Cerebellar nuclear complex (tissue), 1 donor: ENCODE measurements around the gene ERAL1.
"Not testable (repeated sequence)": the region's sequence is repeated elsewhere in the genome, so short reads cannot be mapped to it uniquely, and the experiment has no call there.

ENCODE experiments used
- DNase-seq, 2 experiments: peaks; one replicate each; lab custom pipeline; 2025; lab: John Stamatoyannopoulos, UW

Gene ERAL1

GRCh38 chr17:28854457-28855335 lies at the start of gene ERAL1:
TSS of gene ERAL1 (plus strand) at chr17:28855016. CDS start at chr17:28855035, 19 bp downstream.
- peak; percentile 60 to 78 for DNase-seq

GRCh38 chr17:28807925-28808634 lies 46.7 kb upstream of the ERAL1 start:
- no peak for DNase-seq

- DNase-seq, result no peak
Observed at GRCh38 chr17:28810437-28810836, 44.4 kb upstream of the ERAL1 start.

GRCh38 chr17:28811651-28812090 lies 43.1 kb upstream of the ERAL1 start:
- DNase-seq, result peak in 1 of 2 experiments; percentile 10

DNA sequence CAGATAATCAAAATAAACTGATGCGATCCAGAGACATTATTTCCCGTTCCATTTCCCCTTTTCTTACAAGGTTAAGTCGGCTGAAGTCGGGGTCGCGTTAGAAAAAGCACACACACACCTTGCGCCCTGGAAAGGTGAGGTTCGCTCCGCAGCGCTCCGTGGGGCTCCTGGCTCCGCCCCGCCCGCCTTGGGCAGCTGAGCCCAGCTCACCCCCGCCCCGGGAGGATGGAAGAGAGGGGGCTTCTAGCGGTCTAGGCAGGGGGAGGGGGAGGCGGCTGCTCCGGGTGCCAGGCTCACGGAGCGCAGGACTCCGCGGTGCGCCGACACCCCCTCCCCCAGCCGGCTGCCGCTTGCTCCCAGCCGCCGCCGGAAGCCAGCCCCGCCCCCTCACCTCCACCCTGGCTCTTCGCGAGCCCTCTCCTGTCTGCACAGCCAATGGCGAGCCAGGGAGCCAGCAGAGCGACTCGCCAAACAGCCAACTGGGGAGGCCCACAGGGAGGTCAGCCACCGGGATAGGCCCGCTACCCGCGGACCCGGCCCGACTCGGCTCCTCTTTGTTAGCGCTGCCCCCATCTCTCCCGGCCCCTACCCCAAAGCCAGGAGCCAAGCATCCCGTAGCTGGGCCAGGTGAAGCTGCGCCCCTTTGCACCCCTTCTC lies 42.6 kb upstream of the ERAL1 start:
- DNase-seq, result peak; percentile 80 to 95

DNA sequence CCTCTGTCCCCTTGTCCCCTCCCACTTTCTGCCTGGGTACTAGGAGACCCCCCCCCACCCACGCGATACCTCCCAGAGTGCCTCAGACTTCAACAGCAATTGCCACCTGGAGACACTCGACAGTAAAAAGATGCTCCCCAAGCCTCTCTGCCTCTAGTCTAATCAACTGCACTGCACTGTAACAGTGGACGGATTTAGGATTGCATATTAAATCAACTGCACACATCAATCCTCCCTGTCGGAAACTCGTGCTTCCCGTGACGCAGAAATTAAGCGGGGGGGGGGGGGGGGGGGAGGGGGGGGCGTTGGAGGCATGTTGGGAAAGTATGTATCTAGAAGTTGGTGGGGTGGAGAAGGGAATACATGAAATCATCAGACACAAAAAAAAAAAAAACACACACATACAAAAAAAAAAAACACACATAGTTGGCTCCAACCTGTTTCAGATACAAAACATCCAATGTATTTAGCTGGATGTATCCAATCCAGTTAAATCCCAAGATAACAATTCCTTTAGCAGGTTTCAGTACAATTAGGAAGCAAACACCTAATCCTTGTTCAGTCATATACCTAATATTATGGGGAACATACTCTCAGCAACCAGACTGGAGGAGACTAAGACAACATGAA lies 42.0 kb upstream of the ERAL1 start:
- no peak for DNase-seq

DNA sequence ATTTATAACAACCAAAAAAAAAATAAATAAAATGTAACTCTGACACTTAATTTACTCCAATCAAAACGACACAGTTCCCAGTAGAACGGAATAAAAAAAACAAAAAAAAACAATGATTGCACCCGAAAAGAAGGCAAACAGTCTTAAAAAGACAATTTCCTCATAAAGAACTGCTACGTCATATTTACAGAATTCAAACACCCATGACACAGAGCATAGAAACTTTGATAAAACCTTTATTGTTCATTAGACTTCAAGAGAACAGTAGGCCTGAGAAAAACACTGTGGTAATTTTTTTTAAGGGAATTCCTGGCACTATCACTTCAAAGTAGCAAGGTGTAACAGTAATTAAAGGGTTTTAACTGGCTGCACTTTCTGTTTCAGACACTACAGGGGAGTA lies 38.3 kb upstream of the ERAL1 start:
- no peak for DNase-seq

DNA sequence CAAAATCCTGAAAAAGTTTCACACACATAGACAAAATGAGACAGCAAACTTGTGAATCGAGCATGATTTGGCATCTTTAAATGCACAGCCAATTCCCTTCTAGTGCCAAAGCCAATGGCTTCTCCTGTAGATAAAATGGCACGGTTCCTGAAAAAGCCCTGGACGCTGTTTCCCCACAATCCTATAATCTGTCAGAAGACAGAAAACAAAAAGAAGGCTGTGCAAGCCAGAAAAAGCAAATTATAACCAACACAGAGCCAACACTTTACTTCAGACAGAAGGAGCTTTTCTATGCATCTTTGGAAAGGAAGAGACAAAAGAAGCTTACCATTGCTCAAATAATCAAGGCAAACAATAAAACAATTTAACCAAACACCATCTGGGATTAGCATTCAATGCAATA lies 36.0 kb upstream of the ERAL1 start:
- no peak for DNase-seq

DNA sequence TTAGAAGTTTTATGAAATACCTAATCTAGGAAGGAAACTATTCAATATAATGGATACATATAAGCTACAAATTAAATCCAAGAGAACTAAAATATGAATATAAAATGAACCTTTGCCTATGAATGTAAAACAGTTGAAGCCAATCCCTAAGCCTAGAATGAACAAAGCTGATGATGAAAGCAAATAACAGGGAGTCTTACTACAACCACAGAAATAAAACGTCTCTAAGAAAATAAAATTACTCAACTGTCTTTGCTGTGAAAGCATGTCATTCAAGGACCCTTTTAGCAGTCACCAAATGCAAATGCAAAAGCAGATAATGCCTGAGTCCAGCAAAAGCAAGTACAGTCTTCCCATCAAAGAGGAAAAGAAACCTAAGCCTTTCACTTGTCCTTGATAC lies 35.2 kb upstream of the ERAL1 start:
- no peak for DNase-seq

- DNase-seq, result no peak
Observed at GRCh38 chr17:28827672-28828071, 27.1 kb upstream of the ERAL1 start.

GRCh38 chr17:28828294-28829040 lies 26.3 kb upstream of the ERAL1 start:
- DNase-seq, result no peak

DNA sequence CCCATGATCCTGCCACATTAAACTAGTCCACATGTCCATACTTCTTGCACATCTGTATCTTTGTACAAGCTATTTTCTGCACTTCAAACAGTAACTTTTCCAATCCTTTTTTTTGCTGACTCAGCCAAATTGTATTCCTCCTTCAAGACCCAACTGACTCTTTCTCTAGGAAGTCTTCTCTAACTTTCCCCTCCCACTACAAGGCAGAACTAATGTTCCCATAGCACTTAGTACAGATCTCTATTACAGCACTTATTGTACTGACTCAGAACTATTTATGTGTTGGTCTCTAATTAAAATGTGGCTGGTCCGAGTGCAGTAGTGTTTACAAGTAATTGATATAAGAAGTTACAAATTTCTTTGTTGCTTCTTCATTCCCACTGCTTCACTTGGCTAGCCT lies 20.4 kb upstream of the ERAL1 start:
- no peak for DNase-seq

- DNase-seq, result not testable (repeated sequence)
Observed at GRCh38 chr17:28836541-28836940, 18.3 kb upstream of the ERAL1 start.

DNA sequence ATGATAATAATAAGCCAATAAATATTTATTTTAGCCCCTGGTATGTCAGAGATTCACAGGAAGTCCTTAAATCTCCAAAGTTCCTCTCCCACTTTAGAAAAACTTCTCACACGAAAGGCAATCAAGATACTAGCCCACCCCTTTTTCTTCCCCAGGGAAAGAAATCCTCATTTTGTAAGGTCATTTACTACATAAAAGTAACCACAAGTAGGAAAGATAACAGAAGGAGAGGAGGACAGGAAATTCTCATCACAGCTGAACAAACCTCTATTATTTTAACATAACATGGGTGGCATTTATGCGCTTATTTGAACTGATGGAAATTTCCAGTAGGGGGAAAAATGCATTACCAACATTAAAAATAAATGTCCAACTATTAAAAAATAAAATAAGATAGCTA lies 15.6 kb upstream of the ERAL1 start:
- no peak for DNase-seq

DNA sequence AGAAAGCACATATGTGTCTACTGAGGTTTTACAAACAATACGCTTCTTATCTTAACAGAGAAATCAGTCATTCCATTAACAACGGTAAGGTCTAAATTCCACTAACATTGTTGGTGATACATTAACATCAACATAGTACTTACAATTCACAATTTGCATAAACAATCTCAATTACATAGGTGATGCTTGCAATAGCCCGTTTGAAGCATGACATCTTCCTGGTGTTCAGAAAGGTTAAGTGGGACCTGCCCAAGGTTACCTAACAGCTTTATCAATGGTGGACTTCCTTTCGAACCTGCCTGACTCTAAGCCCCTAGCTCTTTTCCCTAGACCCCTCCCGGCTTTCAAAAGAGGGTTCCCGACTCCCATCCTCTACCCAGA lies 12.9 kb upstream of the ERAL1 start:
- DNase-seq, result no peak

DNA sequence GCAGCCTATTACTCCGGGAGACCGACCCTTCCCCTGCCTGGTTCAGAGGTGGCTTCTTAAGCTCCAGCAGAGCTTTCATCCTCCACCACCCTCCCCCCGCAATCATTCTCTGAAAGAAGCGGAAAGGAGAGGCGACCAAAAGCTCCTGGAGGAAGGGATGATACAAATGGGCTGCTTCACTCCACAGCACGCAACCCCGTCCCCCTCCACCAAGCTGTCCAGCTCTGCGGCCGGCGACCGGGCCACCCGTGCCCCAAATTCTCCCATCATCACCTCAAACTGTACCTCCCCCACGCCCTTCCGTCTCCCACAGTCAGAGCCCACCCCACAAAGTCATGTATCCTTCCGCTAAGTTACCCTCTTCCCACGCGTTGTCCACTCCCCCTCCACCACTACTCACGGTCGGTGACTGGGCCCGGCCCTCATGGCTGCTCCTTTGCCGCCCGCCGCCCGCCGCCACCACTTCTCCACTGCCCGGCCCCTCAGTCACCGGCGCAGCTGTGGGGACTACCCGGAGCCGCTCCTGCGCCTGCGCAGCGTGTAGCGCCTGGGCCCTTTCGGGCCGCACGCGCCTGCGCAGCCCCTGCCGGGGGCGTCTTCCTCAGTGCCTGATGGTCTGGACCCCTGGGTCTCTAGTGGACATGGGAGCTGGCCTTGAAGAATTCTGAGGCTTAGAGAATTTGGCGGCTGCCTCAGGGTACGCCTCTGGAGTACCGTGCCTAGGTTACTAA lies 12.4 kb upstream of the ERAL1 start, which contains the start of gene FAM222B:
TSS of gene FAM222B (minus strand) at position 509 of the 731 bp plus-strand sequence. CDS start 76,123 bp downstream, outside the sequence.
- DNase-seq, result peak in 1 of 2 experiments; percentile 37

- DNase-seq, result no peak
Observed at GRCh38 chr17:28843816-28844148, 11.0 kb upstream of the ERAL1 start.

DNA sequence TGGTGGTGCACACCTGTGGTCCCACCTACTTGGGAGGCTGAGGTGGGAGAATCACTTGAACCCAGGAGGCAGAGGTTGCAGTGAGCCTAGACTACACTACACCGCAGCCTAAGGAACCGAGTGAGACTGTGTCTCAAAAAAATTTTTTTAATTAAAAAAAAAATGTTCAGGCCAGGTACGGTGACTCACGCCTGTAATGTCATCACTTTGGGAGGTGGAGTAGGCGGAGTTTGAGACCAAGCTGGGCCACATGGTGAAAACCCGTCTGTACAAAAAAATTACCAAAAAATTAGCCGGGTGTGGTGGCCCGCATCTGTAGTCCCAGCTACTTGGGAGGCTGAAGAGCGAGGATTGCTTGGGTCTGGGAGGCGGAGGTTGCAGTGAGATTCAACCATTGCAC lies 8.6 kb upstream of the ERAL1 start:
- no peak for DNase-seq

DNA sequence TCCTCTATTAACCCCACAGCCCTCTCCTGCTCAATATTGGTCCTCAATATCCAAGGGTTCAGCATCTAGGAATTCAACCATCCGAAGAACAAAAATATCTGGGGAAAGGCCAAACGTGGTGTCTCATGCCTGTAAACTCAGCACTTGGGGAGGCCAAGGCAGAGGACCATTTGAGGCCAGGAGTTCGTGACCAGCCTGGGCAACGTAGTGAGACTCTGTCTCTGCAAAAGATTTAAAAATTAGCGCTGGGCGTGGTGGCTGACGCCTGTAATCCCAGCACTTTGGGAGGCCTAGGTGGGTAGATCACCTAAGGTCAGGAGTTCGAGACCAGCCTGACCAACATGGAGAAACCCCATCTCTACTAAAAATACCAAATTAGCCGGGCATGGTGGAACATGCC lies 8.1 kb upstream of the ERAL1 start:
- not testable (repeated sequence) for DNase-seq

DNA sequence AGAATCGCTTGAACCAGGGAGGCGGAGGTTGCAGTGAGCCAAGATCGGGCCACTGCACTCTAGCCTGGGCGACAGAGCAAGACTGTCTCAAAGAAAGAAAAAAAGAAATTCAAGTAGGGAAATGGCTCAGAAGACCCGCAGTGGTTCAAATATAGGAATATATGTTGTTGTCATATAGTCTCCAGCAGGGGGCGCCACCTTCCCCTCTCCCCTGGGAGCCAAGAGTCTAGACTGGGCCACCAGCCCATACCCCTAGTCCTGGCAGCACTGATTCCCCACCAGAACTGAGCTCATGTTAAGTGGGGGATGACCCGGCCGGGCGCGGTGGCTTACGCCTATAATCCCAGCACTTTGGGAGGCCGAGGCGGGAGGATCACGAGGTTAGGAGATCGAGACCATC lies 6.1 kb upstream of the ERAL1 start:
- DNase-seq, result not testable (repeated sequence)

DNA sequence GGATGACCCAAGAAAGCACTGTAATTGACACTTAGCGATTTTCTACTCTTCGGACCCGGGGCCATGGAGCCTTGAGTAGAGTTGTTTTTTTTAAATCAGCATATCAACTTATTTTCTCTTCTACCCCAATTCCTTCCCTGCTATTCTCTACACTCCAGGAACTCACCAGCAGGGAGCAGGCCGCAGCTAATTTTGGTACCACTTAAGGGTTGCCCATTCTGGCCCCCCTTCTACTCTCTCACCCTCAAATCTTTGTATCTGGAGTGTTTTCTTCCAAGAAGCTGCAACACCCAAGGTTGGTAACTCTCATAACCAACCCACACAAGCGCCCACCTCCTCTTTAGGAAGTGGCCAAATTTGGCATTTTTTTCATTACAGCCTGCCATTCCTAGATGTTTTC lies 5.5 kb upstream of the ERAL1 start:
- no peak for DNase-seq
